SK-N-MC (cell line): ENCODE data around the gene GTSE1.

Experiments
- EZH2 ChIP-seq: fragments of 200-600 bp; sonication (generic); IDR thresholded peaks from one replicate; pipeline ENCODE4 v1.6.1; 2017; ENCODE audit warnings: antibody characterized with exemption
- FOXP2 ChIP-seq: optimal IDR thresholded peaks from 2 replicates; pipeline ENCODE3; 2011; ENCODE audit warnings: mild to moderate bottlenecking, moderate library complexity; ENCODE audit not compliant: insufficient read depth; ENCODE audit errors: extremely low read length, control extremely low read depth
- POLR2AphosphoS5 ChIP-seq: IDR thresholded peaks from 2 replicates; pipeline ENCODE4 v1.6.1; 2012; ENCODE audit warnings: mild to moderate bottlenecking, low read depth, low read length, borderline replicate concordance

DNA sequence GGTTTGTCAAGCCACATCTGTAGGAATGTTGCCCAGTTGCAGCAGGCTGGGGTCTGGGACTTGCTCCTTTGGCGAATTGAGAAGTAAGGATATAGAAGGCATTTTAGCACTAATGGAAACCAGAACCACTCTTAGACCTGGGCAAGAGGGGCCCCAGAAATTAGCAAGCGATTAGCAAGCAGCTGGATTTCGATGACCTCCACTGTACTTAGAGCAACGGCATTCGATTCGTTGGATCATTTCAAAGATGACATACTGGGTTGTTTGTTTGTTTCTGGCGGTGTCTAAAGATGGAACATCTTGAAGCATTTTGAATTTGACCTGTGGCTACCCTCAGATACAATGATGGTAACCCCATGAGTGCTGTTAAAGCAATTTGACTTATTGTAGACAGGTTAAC is 45.4 kb upstream of the GTSE1 start:
- TF ChIP-seq POLR2AphosphoS5, result no peak
- no peak for TF ChIP-seq FOXP2
- TF ChIP-seq EZH2, result no peak
